HG03558 (cell line): ENCODE measurements around the gene SUSD5.
"Not testable (repeated sequence)": the region's sequence is repeated elsewhere in the genome, so short reads cannot be mapped to it uniquely, and the experiment has no call there.

Source experiments
- ATAC-seq: cut with Tn5 transposase; IDR thresholded peaks from one replicate; pipeline ENCODE4 v1.9.1; 2021; ENCODE audit warnings: moderate number of reproducible peaks; ENCODE audit not compliant: unreplicated experiment; ENCODE audit errors: extremely low read depth

SUSD5 gene

GRCh38 chr3:33159234-33159633 lies 59.4 kb downstream of the SUSD5 start:
- no peak for ATAC-seq

GRCh38 chr3:33155301-33155700 lies 63.3 kb downstream of the SUSD5 start:
- no peak for ATAC-seq

GRCh38 chr3:33153782-33154181 lies 64.8 kb downstream of the SUSD5 start:
- ATAC-seq, result no peak

GRCh38 chr3:33152363-33153360 lies 65.9 kb downstream of the SUSD5 start:
- ATAC-seq, result no peak

GRCh38 chr3:33149342-33149741 lies 69.3 kb downstream of the SUSD5 start:
- ATAC-seq, result no peak

GRCh38 chr3:33146791-33147445 lies 71.7 kb downstream of the SUSD5 start:
- ATAC-seq, result no peak

GRCh38 chr3:33145901-33146580 lies 72.6 kb downstream of the SUSD5 start:
- no peak for ATAC-seq

GRCh38 chr3:33145221-33145900 lies 73.2 kb downstream of the SUSD5 start:
- ATAC-seq, result no peak

- ATAC-seq, result no peak
These were observed 74.2 kb downstream of the SUSD5 start for GRCh38 chr3:33144433-33144832.

GRCh38 chr3:33141006-33141405 lies 77.6 kb downstream of the SUSD5 start:
- no peak for ATAC-seq

GRCh38 chr3:33139996-33140395 lies 78.6 kb downstream of the SUSD5 start:
- no peak for ATAC-seq

- not testable (repeated sequence) for ATAC-seq
These were observed 79.5 kb downstream of the SUSD5 start for GRCh38 chr3:33139006-33139623.

- ATAC-seq, result no peak
These were observed 80.9 kb downstream of the SUSD5 start for GRCh38 chr3:33137691-33138090.

GRCh38 chr3:33134026-33134625 lies 84.5 kb downstream of the SUSD5 start:
- ATAC-seq, result no peak

- no peak for ATAC-seq
These were observed 86.6 kb downstream of the SUSD5 start for GRCh38 chr3:33132019-33132360.

GRCh38 chr3:33131331-33132018 lies 87.1 kb downstream of the SUSD5 start:
- ATAC-seq, result peak; percentile 47

- no peak for ATAC-seq
These were observed 88.5 kb downstream of the SUSD5 start for GRCh38 chr3:33130144-33130543.

- ATAC-seq, result no peak
These were observed 89.9 kb downstream of the SUSD5 start for GRCh38 chr3:33128706-33129105.

GRCh38 chr3:33125840-33126239 lies 92.8 kb downstream of the SUSD5 start:
- no peak for ATAC-seq
